Endothelial cell of coronary artery (primary cell): Measurements from ENCODE around the gene NCKAP5. TPM values are rescaled to one million over a fixed set of nuclear protein-coding genes. Genes with fewer than 3 reads are reported as not detected.

Experiments used
- total RNA-seq: library from RNA; depleted of rRNA; stranded (reverse); fragments of >200 nt; gene quantifications from 2 replicates; pipeline ENCODE4 v1.2.3, GENCODE V29; 2014

Gene NCKAP5
- 0.27 and 0.38 TPM in 2 replicates for total RNA-seq

GRCh38 chr2:133568172-133568571 is at the start of gene NCKAP5:
Gene NCKAP5 (minus strand): TSS chr2:133568463. CDS start chr2:133517526, 50,937 bp downstream.

DNA sequence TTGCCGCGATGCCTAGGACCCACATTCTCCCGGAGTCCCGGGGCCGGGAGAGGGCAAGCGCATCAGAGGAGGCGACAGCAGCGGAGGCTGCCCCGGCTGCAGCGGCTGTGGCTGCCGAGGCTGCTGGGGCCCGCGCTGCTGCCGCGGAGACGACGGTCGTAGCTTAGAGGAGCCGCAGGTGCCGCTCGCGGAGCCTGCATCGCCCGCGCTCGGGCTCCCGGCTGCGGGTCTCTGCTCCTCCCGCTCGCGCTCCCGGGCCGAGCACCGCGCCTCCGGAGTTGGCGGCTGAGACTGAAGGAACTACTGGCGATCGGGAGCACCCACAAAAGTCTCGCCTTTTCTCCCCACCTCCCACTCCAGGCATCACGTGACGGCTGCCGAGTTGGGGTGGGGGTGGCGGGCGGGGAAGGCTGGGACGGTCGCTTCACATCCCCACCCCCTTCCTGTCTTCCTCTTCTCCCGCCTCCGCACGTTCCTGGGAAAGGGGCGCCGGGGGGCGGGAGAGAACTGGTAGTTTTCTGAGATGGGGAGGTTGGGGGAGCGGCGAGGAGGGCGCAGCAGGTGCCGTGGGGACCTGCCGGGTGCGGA is 898.3 kb downstream of the NCKAP5 start, which contains the start of gene LYPD1:
Gene LYPD1, minus strand, starts transcription at position 298 of the 588 bp plus-strand sequence. Its CDS starts 273 bp downstream, at position 25.

